OCI-LY1 (cell line): ENCODE results near the gene BMPR1B.

Experiments
- EZH2 ChIP-seq: fragments of 200-600 bp; sonication (generic), shearing (Covaris generic); IDR thresholded peaks from 2 replicates; pipeline ENCODE4 v1.8.0; 2017; ENCODE audit warnings: borderline replicate concordance, mixed run types, mild to moderate bottlenecking, antibody characterized with exemption, low read length, moderate library complexity, mixed read lengths
- TF ChIP-seq, protein P1 (sequence below): fragments of 200-600 bp; sonication (generic), shearing (Covaris generic); IDR thresholded peaks from 2 replicates; pipeline ENCODE4 v1.5.1; 2017; ENCODE audit warnings: mild to moderate bottlenecking, antibody characterized with exemption, low read length, moderate library complexity, mixed read lengths

DNA sequence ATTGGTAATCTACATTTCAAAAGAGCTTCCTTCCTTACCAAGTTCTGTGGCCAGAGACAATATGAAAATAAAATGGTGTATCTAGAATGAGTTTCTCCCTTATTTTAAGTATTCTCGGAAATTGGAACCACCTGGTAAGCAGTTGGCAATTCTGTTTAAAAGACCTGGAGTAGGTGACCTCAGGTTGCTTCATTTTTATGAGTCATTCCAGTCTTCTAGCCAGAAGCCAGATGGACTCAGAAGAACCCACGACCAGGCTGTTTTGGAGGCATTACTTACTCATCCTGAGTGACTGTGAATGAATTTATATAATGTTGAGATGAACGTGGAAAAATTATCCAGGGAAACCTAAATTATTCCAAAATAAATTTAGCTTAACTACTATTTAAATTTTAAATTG, 9.1 kb downstream of the BMPR1B start:
- TF ChIP-seq, protein P1, sequence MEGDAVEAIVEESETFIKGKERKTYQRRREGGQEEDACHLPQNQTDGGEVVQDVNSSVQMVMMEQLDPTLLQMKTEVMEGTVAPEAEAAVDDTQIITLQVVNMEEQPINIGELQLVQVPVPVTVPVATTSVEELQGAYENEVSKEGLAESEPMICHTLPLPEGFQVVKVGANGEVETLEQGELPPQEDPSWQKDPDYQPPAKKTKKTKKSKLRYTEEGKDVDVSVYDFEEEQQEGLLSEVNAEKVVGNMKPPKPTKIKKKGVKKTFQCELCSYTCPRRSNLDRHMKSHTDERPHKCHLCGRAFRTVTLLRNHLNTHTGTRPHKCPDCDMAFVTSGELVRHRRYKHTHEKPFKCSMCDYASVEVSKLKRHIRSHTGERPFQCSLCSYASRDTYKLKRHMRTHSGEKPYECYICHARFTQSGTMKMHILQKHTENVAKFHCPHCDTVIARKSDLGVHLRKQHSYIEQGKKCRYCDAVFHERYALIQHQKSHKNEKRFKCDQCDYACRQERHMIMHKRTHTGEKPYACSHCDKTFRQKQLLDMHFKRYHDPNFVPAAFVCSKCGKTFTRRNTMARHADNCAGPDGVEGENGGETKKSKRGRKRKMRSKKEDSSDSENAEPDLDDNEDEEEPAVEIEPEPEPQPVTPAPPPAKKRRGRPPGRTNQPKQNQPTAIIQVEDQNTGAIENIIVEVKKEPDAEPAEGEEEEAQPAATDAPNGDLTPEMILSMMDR: no peak
- no peak for TF ChIP-seq EZH2
